ENCODE results near the gene ADGRV1.

The ADGRV1 gene

GRCh38 chr5:90739567-90739966, 181.0 kb downstream of the ADGRV1 start:
- no peaks in the 10 kb centered on the region for H3K9me3 ChIP-seq (ENCODE audit: control insufficient read depth, insufficient read depth, low read length)
- no peaks in the 10 kb centered on the region for H3K79me2 ChIP-seq (ENCODE audit: control insufficient read depth, low read length)
- no peaks in the 10 kb centered on the region for H3K27me3 ChIP-seq (ENCODE audit: control insufficient read depth, low read length)
- no peak overlapping the region for H3K27ac ChIP-seq (ENCODE audit: low read depth, low read length)
- no peaks in the 10 kb centered on the region for H3K9me2 ChIP-seq (replicated peaks; ENCODE audit: control insufficient read depth, low read length)
- no peaks in the 10 kb centered on the region for H3K36me3 ChIP-seq (ENCODE audit: control insufficient read depth, low read length)
- TF ChIP-seq CTCF (IDR thresholded peaks at IDR 0.05; ENCODE audit: low read depth, low read length, poor library complexity, severe bottlenecking) (no peak), EZH2phosphoT487 (IDR thresholded peaks at IDR 0.05; ENCODE audit: borderline replicate concordance, low read length) (no peak)
- no peaks in the 10 kb centered on the region for H3K4me1 ChIP-seq (ENCODE audit: control insufficient read depth, low read length)
- H3K4me3 ChIP-seq (ENCODE audit: low read length), result no peak overlapping the region
- no peaks in the 10 kb centered on the region for H3F3A ChIP-seq (ENCODE audit: control insufficient read depth, insufficient read depth)
- H4K20me1 ChIP-seq (ENCODE audit: control insufficient read depth, insufficient read depth, low read depth, low read length), result no peaks in the 10 kb centered on the region
- no peak overlapping the region for H3K4me2 ChIP-seq (ENCODE audit: low read length)

- Histone ChIP-seq H3K9me3 (ENCODE audit: control insufficient read depth, insufficient read depth, low read length) (no peaks in the 10 kb centered on the region), H3K79me2 (ENCODE audit: control insufficient read depth, low read length) (no peaks in the 10 kb centered on the region), H3K36me3 (ENCODE audit: control insufficient read depth, low read length) (no peaks in the 10 kb centered on the region), H3K27me3 (ENCODE audit: control insufficient read depth, low read length) (no peaks in the 10 kb centered on the region), H3F3A (ENCODE audit: control insufficient read depth, insufficient read depth) (no peaks in the 10 kb centered on the region), H3K9me2 (replicated peaks; ENCODE audit: control insufficient read depth, low read length) (no peaks in the 10 kb centered on the region), H3K4me2 (ENCODE audit: low read length) (no peak overlapping the region), H4K20me1 (ENCODE audit: control insufficient read depth, insufficient read depth, low read depth, low read length) (no peaks in the 10 kb centered on the region), H3K27ac (ENCODE audit: low read depth, low read length) (no peak overlapping the region), H3K4me3 (ENCODE audit: low read length) (no peak overlapping the region), H3K4me1 (ENCODE audit: control insufficient read depth, low read length) (no peaks in the 10 kb centered on the region)
- no peak for TF ChIP-seq EZH2phosphoT487 (IDR thresholded peaks at IDR 0.05; ENCODE audit: borderline replicate concordance, low read length)
- TF ChIP-seq CTCF (IDR thresholded peaks at IDR 0.05; ENCODE audit: low read depth, low read length, poor library complexity, severe bottlenecking), result no peak
These were observed 181.7 kb downstream of the ADGRV1 start for GRCh38 chr5:90740244-90740799.

- TF ChIP-seq CTCF (IDR thresholded peaks at IDR 0.05; ENCODE audit: low read depth, low read length, poor library complexity, severe bottlenecking) (no peak), EZH2phosphoT487 (IDR thresholded peaks at IDR 0.05; ENCODE audit: borderline replicate concordance, low read length) (no peak)
- Histone ChIP-seq H3K4me2 (ENCODE audit: low read length) (no peak overlapping the region), H3K9me2 (replicated peaks; ENCODE audit: control insufficient read depth, low read length) (no peaks in the 10 kb centered on the region), H3K4me3 (ENCODE audit: low read length) (no peak overlapping the region), H3K27me3 (ENCODE audit: control insufficient read depth, low read length) (no peaks in the 10 kb centered on the region), H4K20me1 (ENCODE audit: control insufficient read depth, insufficient read depth, low read depth, low read length) (no peaks in the 10 kb centered on the region), H3K4me1 (ENCODE audit: control insufficient read depth, low read length) (no peaks in the 10 kb centered on the region), H3K27ac (ENCODE audit: low read depth, low read length) (no peak overlapping the region), H3K36me3 (ENCODE audit: control insufficient read depth, low read length) (no peaks in the 10 kb centered on the region), H3K79me2 (ENCODE audit: control insufficient read depth, low read length) (no peaks in the 10 kb centered on the region), H3F3A (ENCODE audit: control insufficient read depth, insufficient read depth) (no peaks in the 10 kb centered on the region), H3K9me3 (ENCODE audit: control insufficient read depth, insufficient read depth, low read length) (no peaks in the 10 kb centered on the region)
These were observed 182.5 kb downstream of the ADGRV1 start for GRCh38 chr5:90741022-90741564.

All from DOHH2 (cell line).